Type B pancreatic cell (in vitro differentiated cells): Measurements from ENCODE around the gene PCDHB14. TPM values are rescaled to one million over a fixed set of nuclear protein-coding genes. Genes with fewer than 3 reads are reported as not detected.
A peak's percentile ranks its signal among the peaks of the same experiment; 100 is the strongest.
"Not testable (repeated sequence)": the region's sequence is repeated elsewhere in the genome, so short reads cannot be mapped to it uniquely, and the experiment has no call there.

ENCODE experiments used
- DNase-seq: peaks from one replicate; pipeline ENCODE4 v3.0.0; 2021; ENCODE audit warnings: mixed read lengths; ENCODE audit not compliant: unreplicated experiment; ENCODE audit errors: extremely low spot score
- H3K27ac Mint-ChIP-seq: 2 replicates; pipeline ENCODE4 v1.8.0; 2021; ENCODE audit warnings: mild to moderate bottlenecking, mixed read lengths
- H3K27me3 Mint-ChIP-seq: 2 replicates; pipeline ENCODE4 v1.8.0; 2021; ENCODE audit warnings: mixed read lengths
- H3K36me3 Mint-ChIP-seq: 2 replicates; pipeline ENCODE4 v1.8.0; 2021; ENCODE audit warnings: mixed read lengths
- H3K4me1 Mint-ChIP-seq: one replicate; pipeline ENCODE4 v1.8.0; 2021; ENCODE audit warnings: mixed read lengths; ENCODE audit not compliant: unreplicated experiment
- H3K4me3 Mint-ChIP-seq: 2 replicates; pipeline ENCODE4 v1.8.0; 2021; ENCODE audit warnings: mild to moderate bottlenecking, mixed read lengths
- H3K9me3 Mint-ChIP-seq: 2 replicates; pipeline ENCODE4 v1.8.0; 2021; ENCODE audit warnings: mixed read lengths
- total RNA-seq: library from RNA; stranded (reverse); gene quantifications from 2 replicates; pipeline ENCODE4 v1.2.1, GENCODE V29; 2021; ENCODE audit warnings: low replicate concordance
- TF ChIP-seq, protein P1 (sequence below): fragments of 200-600 bp; sonication (generic); conservative IDR thresholded peaks from 2 replicates; pipeline ENCODE4 v1.5.0; 2021; ENCODE audit warnings: antibody characterized with exemption, mild to moderate bottlenecking

PCDHB14 gene
- total RNA-seq, 1 donor from 2014 or later = 3.1 TPM

DNA sequence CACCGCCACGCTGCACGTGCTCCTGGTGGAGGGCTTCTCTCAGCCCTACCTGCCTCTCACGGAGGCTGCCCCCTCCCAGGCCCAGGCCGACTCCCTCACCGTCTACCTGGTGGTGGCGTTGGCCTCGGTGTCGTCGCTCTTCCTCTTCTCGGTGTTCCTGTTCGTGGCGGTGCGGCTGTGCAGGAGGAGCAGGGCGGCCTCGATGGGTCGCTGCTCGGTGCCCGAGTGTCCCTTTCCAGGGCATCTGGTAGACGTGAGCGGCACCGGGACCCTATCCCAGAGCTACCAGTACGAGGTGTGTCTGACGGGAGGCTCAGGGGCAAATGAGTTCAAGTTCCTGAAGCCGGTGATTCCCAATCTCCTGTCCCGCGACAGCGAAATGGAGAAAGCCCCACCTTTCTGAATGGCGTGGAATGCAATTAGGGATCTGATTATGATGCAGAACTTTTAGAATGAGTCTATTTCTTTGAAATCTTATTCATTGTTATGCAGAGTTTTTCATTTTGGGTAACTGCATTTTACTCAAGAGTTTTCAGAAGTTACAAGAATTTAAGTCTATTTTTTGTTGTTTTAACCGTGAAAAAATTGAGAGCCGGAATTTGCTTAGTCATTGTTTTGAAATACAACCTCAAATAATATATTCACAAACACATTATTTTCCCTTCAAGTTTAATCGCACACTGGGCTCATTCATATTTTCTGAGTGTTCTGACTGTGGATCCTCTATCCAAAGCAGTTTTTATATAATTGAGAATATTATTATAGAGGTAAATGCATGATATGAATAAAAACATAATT is 13.6 kb downstream of the PCDHB14 start:
- no peaks in the 10 kb centered on the region for H3K36me3 Mint-ChIP-seq
- peaks cover 19% of the 10 kb centered on the region for H3K9me3 Mint-ChIP-seq

DNA sequence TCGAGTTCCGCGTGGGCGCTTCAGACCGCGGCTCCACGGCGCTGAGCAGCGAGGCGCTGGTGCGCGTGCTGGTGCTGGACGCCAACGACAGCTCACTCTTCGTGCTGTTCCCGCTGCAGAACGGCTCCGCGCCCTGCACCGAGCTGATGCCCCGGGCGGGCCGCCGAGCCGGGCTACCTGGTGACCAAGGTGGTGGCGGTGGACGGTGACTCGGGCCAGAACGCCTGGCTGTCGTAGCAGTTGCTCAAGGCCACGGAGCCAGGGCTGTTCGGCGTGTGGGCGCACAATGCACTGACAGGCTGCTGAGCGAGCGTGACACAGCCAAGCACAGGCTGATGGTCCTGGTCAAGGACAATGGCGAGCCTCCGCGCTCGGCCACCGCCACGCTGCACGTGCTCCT is 18.4 kb downstream of the PCDHB14 start:
- Mint-ChIP-seq H3K4me3 (no peak overlapping the region), H3K9me3 (peaks cover 19% of the 10 kb centered on the region), H3K36me3 (peaks cover 7% of the 10 kb centered on the region), H3K4me1 (no peaks in the 10 kb centered on the region), H3K27ac (no peak overlapping the region), H3K27me3 (no peaks in the 10 kb centered on the region)
- TF ChIP-seq, protein P1, sequence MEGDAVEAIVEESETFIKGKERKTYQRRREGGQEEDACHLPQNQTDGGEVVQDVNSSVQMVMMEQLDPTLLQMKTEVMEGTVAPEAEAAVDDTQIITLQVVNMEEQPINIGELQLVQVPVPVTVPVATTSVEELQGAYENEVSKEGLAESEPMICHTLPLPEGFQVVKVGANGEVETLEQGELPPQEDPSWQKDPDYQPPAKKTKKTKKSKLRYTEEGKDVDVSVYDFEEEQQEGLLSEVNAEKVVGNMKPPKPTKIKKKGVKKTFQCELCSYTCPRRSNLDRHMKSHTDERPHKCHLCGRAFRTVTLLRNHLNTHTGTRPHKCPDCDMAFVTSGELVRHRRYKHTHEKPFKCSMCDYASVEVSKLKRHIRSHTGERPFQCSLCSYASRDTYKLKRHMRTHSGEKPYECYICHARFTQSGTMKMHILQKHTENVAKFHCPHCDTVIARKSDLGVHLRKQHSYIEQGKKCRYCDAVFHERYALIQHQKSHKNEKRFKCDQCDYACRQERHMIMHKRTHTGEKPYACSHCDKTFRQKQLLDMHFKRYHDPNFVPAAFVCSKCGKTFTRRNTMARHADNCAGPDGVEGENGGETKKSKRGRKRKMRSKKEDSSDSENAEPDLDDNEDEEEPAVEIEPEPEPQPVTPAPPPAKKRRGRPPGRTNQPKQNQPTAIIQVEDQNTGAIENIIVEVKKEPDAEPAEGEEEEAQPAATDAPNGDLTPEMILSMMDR = no peak
- DNase-seq = no peak

More for the DNA sequence above, 13.6 kb downstream of the PCDHB14 start:
- Mint-ChIP-seq H3K4me1 (no peaks in the 10 kb centered on the region), H3K27ac (no peak overlapping the region), H3K4me3 (no peak overlapping the region), H3K27me3 (no peaks in the 10 kb centered on the region)
- TF ChIP-seq, protein P1 = no peak
- DNase-seq = no peak

DNA sequence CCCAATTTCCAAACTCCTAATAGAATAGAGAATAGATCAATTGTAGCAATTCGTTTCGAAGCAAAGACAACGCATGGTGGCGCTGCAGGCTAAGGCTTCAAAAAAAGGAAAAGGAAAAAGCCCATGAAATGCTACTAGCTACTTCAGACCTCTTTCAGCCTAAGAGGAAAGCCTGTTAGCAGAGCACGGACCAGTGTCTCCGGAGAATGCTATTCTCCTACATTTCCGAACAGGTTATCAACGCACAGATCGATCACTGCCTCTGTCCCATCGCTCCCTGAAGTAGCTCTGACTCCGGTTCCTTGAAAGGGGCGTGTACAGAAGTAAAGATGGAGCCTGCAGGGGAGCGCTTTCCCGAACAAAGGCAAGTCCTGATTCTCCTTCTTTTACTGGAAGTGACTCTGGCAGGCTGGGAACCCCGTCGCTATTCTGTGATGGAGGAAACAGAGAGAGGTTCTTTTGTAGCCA is 22.1 kb downstream of the PCDHB14 start, which contains the start of gene PCDHB15:
PCDHB15 (plus strand) TSS at position 146 of the 468 bp plus-strand sequence; CDS start at position 330, 184 bp downstream.
- H3K36me3 Mint-ChIP-seq = peaks cover 18% of the 10 kb centered on the region
- peaks cover 25% of the 10 kb centered on the region for H3K9me3 Mint-ChIP-seq
- TF ChIP-seq, protein P1 = peak; percentile 67
- no peaks in the 10 kb centered on the region for H3K27me3 Mint-ChIP-seq
- H3K27ac Mint-ChIP-seq = no peak within 1 kb of the TSS
- peak within 1 kb of the TSS; percentile 84 for H3K4me3 Mint-ChIP-seq
- no peaks in the 10 kb centered on the region for H3K4me1 Mint-ChIP-seq
- no peak for DNase-seq

DNA sequence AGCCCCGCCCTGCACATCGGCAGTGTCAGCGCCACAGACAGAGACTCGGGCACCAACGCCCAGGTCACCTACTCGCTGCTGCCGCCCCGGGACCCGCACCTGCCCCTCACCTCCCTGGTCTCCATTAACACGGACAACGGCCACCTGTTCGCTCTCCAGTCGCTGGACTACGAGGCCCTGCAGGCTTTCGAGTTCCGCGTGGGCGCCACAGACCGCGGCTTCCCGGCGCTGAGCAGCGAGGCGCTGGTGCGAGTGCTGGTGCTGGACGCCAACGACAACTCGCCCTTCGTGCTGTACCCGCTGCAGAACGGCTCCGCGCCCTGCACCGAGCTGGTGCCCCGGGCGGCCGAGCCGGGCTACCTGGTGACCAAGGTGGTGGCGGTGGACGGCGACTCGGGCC is 23.8 kb downstream of the PCDHB14 start:
- not testable (repeated sequence) for H3K27me3 Mint-ChIP-seq, H3K27ac Mint-ChIP-seq, H3K4me3 Mint-ChIP-seq, H3K4me1 Mint-ChIP-seq, DNase-seq
- peaks cover 16% of the 10 kb centered on the region for H3K36me3 Mint-ChIP-seq
- H3K9me3 Mint-ChIP-seq = peaks cover 19% of the 10 kb centered on the region

DNA sequence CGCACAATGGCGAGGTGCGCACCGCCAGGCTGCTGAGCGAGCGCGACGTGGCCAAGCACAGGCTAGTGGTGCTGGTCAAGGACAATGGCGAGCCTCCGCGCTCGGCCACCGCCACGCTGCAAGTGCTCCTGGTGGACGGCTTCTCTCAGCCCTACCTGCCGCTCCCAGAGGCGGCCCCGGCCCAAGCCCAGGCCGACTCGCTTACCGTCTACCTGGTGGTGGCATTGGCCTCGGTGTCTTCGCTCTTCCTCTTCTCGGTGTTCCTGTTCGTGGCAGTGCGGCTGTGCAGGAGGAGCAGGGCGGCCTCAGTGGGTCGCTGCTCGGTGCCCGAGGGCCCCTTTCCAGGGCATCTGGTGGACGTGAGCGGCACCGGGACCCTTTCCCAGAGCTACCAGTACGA is 24.3 kb downstream of the PCDHB14 start:
- H3K4me1 Mint-ChIP-seq, H3K27ac Mint-ChIP-seq, DNase-seq, H3K27me3 Mint-ChIP-seq, H3K4me3 Mint-ChIP-seq: not testable (repeated sequence)
- Mint-ChIP-seq H3K9me3 (peaks cover 19% of the 10 kb centered on the region), H3K36me3 (peaks cover 15% of the 10 kb centered on the region)

DNA sequence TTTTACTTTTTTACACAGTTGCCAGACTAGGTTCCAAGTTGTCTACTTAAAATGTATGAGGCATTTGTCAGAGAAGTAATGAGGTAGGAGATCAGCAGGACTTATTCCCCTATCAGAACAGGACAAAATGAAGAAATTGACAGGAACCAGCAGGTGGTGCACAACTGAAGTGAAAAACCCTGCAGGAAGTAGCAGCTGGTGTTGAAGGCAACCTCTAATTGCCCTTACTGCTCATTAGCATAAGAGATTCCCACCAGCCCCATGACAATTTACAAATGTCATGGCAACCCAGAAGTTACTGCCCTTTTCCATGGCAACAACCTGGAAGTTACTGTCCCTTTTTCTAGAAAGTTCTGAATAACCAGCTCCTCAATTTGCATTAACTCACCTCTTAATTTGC is 27.4 kb downstream of the PCDHB14 start:
- TF ChIP-seq, protein P1 = no peak
- no peak for DNase-seq
- H3K36me3 Mint-ChIP-seq = peaks cover 12% of the 10 kb centered on the region
- no peaks in the 10 kb centered on the region for H3K4me1 Mint-ChIP-seq
- H3K27me3 Mint-ChIP-seq = no peaks in the 10 kb centered on the region
- no peak overlapping the region for H3K4me3 Mint-ChIP-seq
- H3K27ac Mint-ChIP-seq = no peak overlapping the region
- H3K9me3 Mint-ChIP-seq = peaks cover 23% of the 10 kb centered on the region
